GM12874 (cell line): ENCODE measurements around the gene PRSS56.

Experiments
- CTCF ChIP-seq: IDR thresholded peaks from 2 replicates; pipeline ENCODE4 v1.5.1; 2011; ENCODE audit warnings: low read depth, mild to moderate bottlenecking, control low read depth, low read length, moderate library complexity; ENCODE audit not compliant: insufficient read depth

PRSS56 gene

DNA sequence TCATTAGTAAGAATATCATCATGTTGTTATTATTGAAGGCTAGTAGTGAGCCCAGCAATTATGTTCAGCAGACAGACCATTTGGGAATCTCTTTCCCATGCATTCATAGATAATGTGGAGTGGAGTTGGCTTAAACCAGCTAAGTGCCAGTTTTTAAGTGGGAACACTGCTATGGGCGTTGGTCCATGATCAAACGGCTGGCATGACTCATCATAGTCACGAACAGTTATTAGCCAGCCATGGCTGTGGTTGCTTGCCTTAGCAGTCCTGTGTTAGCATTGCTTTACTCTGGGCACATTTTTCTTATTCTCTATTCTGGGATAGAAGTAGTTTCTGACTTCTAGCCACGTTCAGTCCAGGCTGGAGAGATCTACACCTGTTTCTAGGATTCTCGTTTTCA lies 48.0 kb downstream of the PRSS56 start:
- TF ChIP-seq CTCF: no peak

- TF ChIP-seq CTCF: no peak
Measured at GRCh38 chr2:232569541-232569940, 49.4 kb downstream of the PRSS56 start.

GRCh38 chr2:232571026-232571474 lies 50.9 kb downstream of the PRSS56 start:
- TF ChIP-seq CTCF: no peak

- no peak for TF ChIP-seq CTCF
Measured at GRCh38 chr2:232573042-232573441, 52.9 kb downstream of the PRSS56 start.

GRCh38 chr2:232573771-232574435 lies 53.7 kb downstream of the PRSS56 start:
- no peak for TF ChIP-seq CTCF

GRCh38 chr2:232574674-232575403 lies 54.7 kb downstream of the PRSS56 start:
- no peak for TF ChIP-seq CTCF
